ENCODE results near the gene PRRC2A.

Gene PRRC2A

GRCh38 chr6:31658158-31658688 is 37.7 kb downstream of the PRRC2A start:
- Histone ChIP-seq H4K8ac (ENCODE audit: low read depth, low read length) (no peak overlapping the region), H4K91ac (ENCODE audit: low read depth, low read length, poor library complexity) (no peak overlapping the region), H3K79me1 (ENCODE audit: low read depth, low read length) (peaks cover 8% of the 10 kb centered on the region), H3K4me3 (ENCODE audit: low read length in 2 of 2) (no peak overlapping the region), H3K4me1 (ENCODE audit: control insufficient read depth in 2 of 2, insufficient read depth in 1 of 2, low read depth in 1 of 2, low read length in 2 of 2) (peaks cover 14 to 15% of the 10 kb centered on the region in 2 donors), H2BK120ac (ENCODE audit: low read depth, low read length) (no peak overlapping the region), H3K9me3 (replicated peaks in 1 of 2; ENCODE audit: control insufficient read depth in 2 of 2, insufficient read depth in 1 of 2, low read depth in 1 of 2, low read length in 2 of 2) (no peaks in the 10 kb centered on the region), H3K18ac (ENCODE audit: low read length) (no peak overlapping the region), H3K14ac (ENCODE audit: low read length) (no peak overlapping the region), H2AFZ (ENCODE audit: low read length) (no peak overlapping the region), H3K4ac (ENCODE audit: low read length) (no peak overlapping the region), H3K27me3 (ENCODE audit: control insufficient read depth in 3 of 3, insufficient read depth in 3 of 3, low read depth in 1 of 3, low read length in 3 of 3) (no peaks in the 10 kb centered on the region), H3K9ac (ENCODE audit: low read depth, low read length, poor library complexity) (peak overlapping the region; percentile 60), H3K27ac (replicated peaks; ENCODE audit: low read length) (no peak overlapping the region), H2BK15ac (ENCODE audit: low read length) (no peak overlapping the region), H3K36me3 (replicated peaks in 1 of 2; ENCODE audit: control insufficient read depth in 2 of 2, insufficient read depth in 2 of 2, low read length in 2 of 2) (peaks cover 11 to 55% of the 10 kb centered on the region in 2 donors), H3K23ac (ENCODE audit: low read depth, low read length, poor library complexity) (no peak overlapping the region), H2BK5ac (ENCODE audit: low read length) (no peak overlapping the region), H2BK12ac (ENCODE audit: low read length) (no peak overlapping the region), H2AK5ac (ENCODE audit: low read depth, low read length) (no peak overlapping the region), H3K4me2 (ENCODE audit: insufficient read depth, low read length, poor library complexity, severe bottlenecking) (no peak overlapping the region)
- WGBS, 2 donors (ENCODE audit: extremely low coverage in 2 of 2, insufficient read length in 2 of 2, insufficient replicate concordance in 1 of 2): no CpG with 5 or more reads among the region's 4 CpGs
- no peak for DNase-seq (ENCODE audit: low spot score)

- Histone ChIP-seq H3K79me1 (ENCODE audit: low read depth, low read length) (peaks cover 11% of the 10 kb centered on the region), H3K4me2 (ENCODE audit: insufficient read depth, low read length, poor library complexity, severe bottlenecking) (peak overlapping the region; percentile 82), H2BK12ac (ENCODE audit: low read length) (no peak overlapping the region), H3K23ac (ENCODE audit: low read depth, low read length, poor library complexity) (peak overlapping the region; percentile 37), H3K27me3 (ENCODE audit: control insufficient read depth in 3 of 3, insufficient read depth in 3 of 3, low read depth in 1 of 3, low read length in 3 of 3) (no peaks in the 10 kb centered on the region), H4K91ac (ENCODE audit: low read depth, low read length, poor library complexity) (no peak overlapping the region), H4K8ac (ENCODE audit: low read depth, low read length) (no peak overlapping the region), H3K4ac (ENCODE audit: low read length) (no peak overlapping the region), H3K4me3 (ENCODE audit: low read length in 2 of 2) (peak overlapping the region in 1 of 2 donors; percentile 67), H3K9me3 (replicated peaks in 1 of 2; ENCODE audit: control insufficient read depth in 2 of 2, insufficient read depth in 1 of 2, low read depth in 1 of 2, low read length in 2 of 2) (no peaks in the 10 kb centered on the region), H3K36me3 (replicated peaks in 1 of 2; ENCODE audit: control insufficient read depth in 2 of 2, insufficient read depth in 2 of 2, low read length in 2 of 2) (peaks cover 15 to 64% of the 10 kb centered on the region in 2 donors), H2AK5ac (ENCODE audit: low read depth, low read length) (peak overlapping the region; percentile 15), H3K14ac (ENCODE audit: low read length) (no peak overlapping the region), H3K9ac (ENCODE audit: low read depth, low read length, poor library complexity) (peak overlapping the region; percentile 45), H3K4me1 (ENCODE audit: control insufficient read depth in 2 of 2, insufficient read depth in 1 of 2, low read depth in 1 of 2, low read length in 2 of 2) (peaks cover 19 to 23% of the 10 kb centered on the region in 2 donors), H2BK15ac (ENCODE audit: low read length) (no peak overlapping the region), H2BK5ac (ENCODE audit: low read length) (no peak overlapping the region), H2AFZ (ENCODE audit: low read length) (no peak overlapping the region), H3K18ac (ENCODE audit: low read length) (no peak overlapping the region), H2BK120ac (ENCODE audit: low read depth, low read length) (no peak overlapping the region), H3K27ac (replicated peaks; ENCODE audit: low read length) (no peak overlapping the region)
- no peak for DNase-seq (ENCODE audit: low spot score)
- no CpG with 5 or more reads among the region's 13 CpGs for WGBS, 2 donors (ENCODE audit: extremely low coverage in 2 of 2, insufficient read length in 2 of 2, insufficient replicate concordance in 1 of 2)
These were observed 38.6 kb downstream of the PRRC2A start for GRCh38 chr6:31658983-31659648.

- WGBS, 2 donors (ENCODE audit: extremely low coverage in 2 of 2, insufficient read length in 2 of 2, insufficient replicate concordance in 1 of 2): no CpG with 5 or more reads among the region's 13 CpGs
- H3K4me3 ChIP-seq (ENCODE audit: low read length in 2 of 2): peak overlapping the region; percentile 67 to 91
- H2AK5ac ChIP-seq (ENCODE audit: low read depth, low read length): no peak overlapping the region
- DNase-seq (ENCODE audit: low spot score): no peak
- H3K18ac ChIP-seq (ENCODE audit: low read length): peak overlapping the region; percentile 62
- no peak overlapping the region for H4K8ac ChIP-seq (ENCODE audit: low read depth, low read length)
- H2BK5ac ChIP-seq (ENCODE audit: low read length): no peak overlapping the region
- no peaks in the 10 kb centered on the region for H3K9me3 ChIP-seq (replicated peaks in 1 of 2; ENCODE audit: control insufficient read depth in 2 of 2, insufficient read depth in 1 of 2, low read depth in 1 of 2, low read length in 2 of 2)
- peak overlapping the region; percentile 63 for H3K27ac ChIP-seq (replicated peaks; ENCODE audit: low read length)
- no peak overlapping the region for H2BK15ac ChIP-seq (ENCODE audit: low read length)
- H3K4ac ChIP-seq (ENCODE audit: low read length): no peak overlapping the region
- peak overlapping the region; percentile 70 for H3K23ac ChIP-seq (ENCODE audit: low read depth, low read length, poor library complexity)
- H3K4me2 ChIP-seq (ENCODE audit: insufficient read depth, low read length, poor library complexity, severe bottlenecking): peak overlapping the region; percentile 82
- peak overlapping the region; percentile 91 for H3K9ac ChIP-seq (ENCODE audit: low read depth, low read length, poor library complexity)
- no peak overlapping the region for H3K14ac ChIP-seq (ENCODE audit: low read length)
- H2BK12ac ChIP-seq (ENCODE audit: low read length): no peak overlapping the region
- H2AFZ ChIP-seq (ENCODE audit: low read length): peak overlapping the region; percentile 83
- H3K79me1 ChIP-seq (ENCODE audit: low read depth, low read length): peaks cover 11% of the 10 kb centered on the region
- no peak overlapping the region for H2BK120ac ChIP-seq (ENCODE audit: low read depth, low read length)
- peaks cover 22 to 23% of the 10 kb centered on the region in 2 donors for H3K4me1 ChIP-seq (ENCODE audit: control insufficient read depth in 2 of 2, insufficient read depth in 1 of 2, low read depth in 1 of 2, low read length in 2 of 2)
- H3K27me3 ChIP-seq (ENCODE audit: control insufficient read depth in 3 of 3, insufficient read depth in 3 of 3, low read depth in 1 of 3, low read length in 3 of 3): no peaks in the 10 kb centered on the region
- H4K91ac ChIP-seq (ENCODE audit: low read depth, low read length, poor library complexity): no peak overlapping the region
- H3K36me3 ChIP-seq (replicated peaks in 1 of 2; ENCODE audit: control insufficient read depth in 2 of 2, insufficient read depth in 2 of 2, low read length in 2 of 2): peaks cover 15 to 66% of the 10 kb centered on the region in 2 donors
These were observed 39.3 kb downstream of the PRRC2A start for GRCh38 chr6:31659649-31660380.
